ENCODE measurements around the gene ZNF827. TPM values are rescaled to one million over a fixed set of nuclear protein-coding genes. Genes with fewer than 3 reads are reported as not detected.

Gene ZNF827
- total RNA-seq, 1 donor: 16.3 TPM

GRCh38 chr4:145888393-145888792 lies 50.2 kb downstream of the ZNF827 start:
- Histone ChIP-seq H4K20me1 (ENCODE audit: insufficient read depth, low read length) (peaks cover 10% of the 10 kb centered on the region), H3K4me3 (ENCODE audit: insufficient read depth, low read length) (no peak overlapping the region), H3K27me3 (ENCODE audit: insufficient read depth, low read length) (no peaks in the 10 kb centered on the region), H3K4me2 (ENCODE audit: insufficient read depth, low read length) (no peak overlapping the region), H3K9me3 (ENCODE audit: low read depth, low read length) (no peaks in the 10 kb centered on the region), H3K4me1 (ENCODE audit: insufficient read depth, low read length) (peaks cover 10% of the 10 kb centered on the region), H3K79me2 (ENCODE audit: insufficient read depth, low read length) (peaks cover 5% of the 10 kb centered on the region), H2AFZ (ENCODE audit: low read length) (no peak overlapping the region), H3K36me3 (ENCODE audit: insufficient read depth, low read length) (peaks cover 17% of the 10 kb centered on the region), H3K27ac (ENCODE audit: low read depth, low read length) (no peak overlapping the region)
- TF ChIP-seq CTCF (IDR thresholded peaks at IDR 0.05; ENCODE audit: extremely low read depth, low read depth, low read length): no peak
- DNase-seq (ENCODE audit: insufficient read length, low spot score, missing footprints): no peak

- no peak for DNase-seq (ENCODE audit: insufficient read length, low spot score, missing footprints)
- H3K4me3 ChIP-seq (ENCODE audit: insufficient read depth, low read length): no peak overlapping the region
- H3K27ac ChIP-seq (ENCODE audit: low read depth, low read length): no peak overlapping the region
- H4K20me1 ChIP-seq (ENCODE audit: insufficient read depth, low read length): peaks cover 10% of the 10 kb centered on the region
- no peaks in the 10 kb centered on the region for H3K27me3 ChIP-seq (ENCODE audit: insufficient read depth, low read length)
- peaks cover 7% of the 10 kb centered on the region for H3K79me2 ChIP-seq (ENCODE audit: insufficient read depth, low read length)
- no peak overlapping the region for H2AFZ ChIP-seq (ENCODE audit: low read length)
- peak; percentile 42 for TF ChIP-seq CTCF (IDR thresholded peaks at IDR 0.05; ENCODE audit: extremely low read depth, low read depth, low read length)
- H3K4me2 ChIP-seq (ENCODE audit: insufficient read depth, low read length): peak overlapping the region; percentile 6
- H3K4me1 ChIP-seq (ENCODE audit: insufficient read depth, low read length): peaks cover 10% of the 10 kb centered on the region
- H3K9me3 ChIP-seq (ENCODE audit: low read depth, low read length): no peaks in the 10 kb centered on the region
- peaks cover 17% of the 10 kb centered on the region for H3K36me3 ChIP-seq (ENCODE audit: insufficient read depth, low read length)
Observed at GRCh38 chr4:145887241-145887991, 51.2 kb downstream of the ZNF827 start.

GRCh38 chr4:145886871-145887240 lies 51.8 kb downstream of the ZNF827 start:
- H3K27me3 ChIP-seq (ENCODE audit: insufficient read depth, low read length): no peaks in the 10 kb centered on the region
- H4K20me1 ChIP-seq (ENCODE audit: insufficient read depth, low read length): peaks cover 10% of the 10 kb centered on the region
- H3K79me2 ChIP-seq (ENCODE audit: insufficient read depth, low read length): peaks cover 8% of the 10 kb centered on the region
- H3K4me1 ChIP-seq (ENCODE audit: insufficient read depth, low read length): peaks cover 10% of the 10 kb centered on the region
- no peak for TF ChIP-seq CTCF (IDR thresholded peaks at IDR 0.05; ENCODE audit: extremely low read depth, low read depth, low read length)
- H3K36me3 ChIP-seq (ENCODE audit: insufficient read depth, low read length): peaks cover 16% of the 10 kb centered on the region
- no peaks in the 10 kb centered on the region for H3K9me3 ChIP-seq (ENCODE audit: low read depth, low read length)
- no peak for DNase-seq (ENCODE audit: insufficient read length, low spot score, missing footprints)
- no peak overlapping the region for H3K27ac ChIP-seq (ENCODE audit: low read depth, low read length)
- H2AFZ ChIP-seq (ENCODE audit: low read length): no peak overlapping the region
- H3K4me3 ChIP-seq (ENCODE audit: insufficient read depth, low read length): no peak overlapping the region
- H3K4me2 ChIP-seq (ENCODE audit: insufficient read depth, low read length): peak overlapping the region; percentile 6

- peaks cover 13% of the 10 kb centered on the region for H3K36me3 ChIP-seq (ENCODE audit: insufficient read depth, low read length)
- peaks cover 12% of the 10 kb centered on the region for H3K79me2 ChIP-seq (ENCODE audit: insufficient read depth, low read length)
- H3K4me3 ChIP-seq (ENCODE audit: insufficient read depth, low read length): no peak overlapping the region
- no peaks in the 10 kb centered on the region for H3K9me3 ChIP-seq (ENCODE audit: low read depth, low read length)
- H4K20me1 ChIP-seq (ENCODE audit: insufficient read depth, low read length): peaks cover 10% of the 10 kb centered on the region
- peaks cover 10% of the 10 kb centered on the region for H3K4me1 ChIP-seq (ENCODE audit: insufficient read depth, low read length)
- H3K4me2 ChIP-seq (ENCODE audit: insufficient read depth, low read length): no peak overlapping the region
- H3K27me3 ChIP-seq (ENCODE audit: insufficient read depth, low read length): no peaks in the 10 kb centered on the region
- TF ChIP-seq CTCF (IDR thresholded peaks at IDR 0.05; ENCODE audit: extremely low read depth, low read depth, low read length): no peak
- no peak for DNase-seq (ENCODE audit: insufficient read length, low spot score, missing footprints)
- no peak overlapping the region for H3K27ac ChIP-seq (ENCODE audit: low read depth, low read length)
- no peak overlapping the region for H2AFZ ChIP-seq (ENCODE audit: low read length)
Observed at GRCh38 chr4:145885666-145886065, 53.0 kb downstream of the ZNF827 start.

Measured in osteoblast (primary cell).